GM23248 (cell line): ENCODE measurements around the gene ENDOV.

Experiments used
- EZH2 ChIP-seq: fragments of 200-600 bp; sonication (generic); IDR thresholded peaks from 2 replicates; pipeline ENCODE4 v1.6.1; 2018; ENCODE audit warnings: antibody characterized with exemption, mild to moderate bottlenecking; ENCODE audit not compliant: insufficient read depth, poor library complexity, severe bottlenecking
- EZH2phosphoT487 ChIP-seq: fragments of 200-600 bp; sonication (generic); IDR thresholded peaks from 2 replicates; pipeline ENCODE4 v1.6.1; 2018; ENCODE audit warnings: antibody characterized with exemption, moderate library complexity, mild to moderate bottlenecking, low read depth; ENCODE audit not compliant: insufficient read depth

- TF ChIP-seq EZH2 (no peak), EZH2phosphoT487 (no peak)
Measured at GRCh38 chr17:80433916-80434666, 19.1 kb downstream of the ENDOV start.
